ENCODE measurements around the gene GABARAPL1.
A peak's percentile ranks its signal among the peaks of the same experiment; 100 is the strongest.
"Not testable (repeated sequence)": the region's sequence is repeated elsewhere in the genome, so short reads cannot be mapped to it uniquely, and the experiment has no call there.

The GABARAPL1 gene

GRCh38 chr12:10197879-10198278 is 14.8 kb upstream of the GABARAPL1 start:
- DNase-seq (ENCODE audit: low spot score), result no peak

- not testable (repeated sequence) for DNase-seq (ENCODE audit: low spot score)
Observed at GRCh38 chr12:10204495-10204894, 8.2 kb upstream of the GABARAPL1 start.

GRCh38 chr12:10205220-10205807 is 7.4 kb upstream of the GABARAPL1 start:
- no peak for DNase-seq (ENCODE audit: low spot score)

GRCh38 chr12:10207136-10207535 is 5.5 kb upstream of the GABARAPL1 start:
- no peak for DNase-seq (ENCODE audit: low spot score)

- DNase-seq (ENCODE audit: low spot score), result no peak
Observed at GRCh38 chr12:10210225-10210624, 2.5 kb upstream of the GABARAPL1 start.

- peak; percentile 45 for DNase-seq (ENCODE audit: low spot score)
Observed at GRCh38 chr12:10211101-10211939, 1.4 kb upstream of the GABARAPL1 start.

- DNase-seq (ENCODE audit: low spot score), result peak; percentile 100
Observed at GRCh38 chr12:10211940-10212738, 538 bp upstream of the GABARAPL1 start.

GRCh38 chr12:10213168-10214135 is 775 bp downstream of the GABARAPL1 start:
- DNase-seq (ENCODE audit: low spot score), result peak; percentile 68

GRCh38 chr12:10214136-10214894 is 1.6 kb downstream of the GABARAPL1 start:
- no peak for DNase-seq (ENCODE audit: low spot score)

- no peak for DNase-seq (ENCODE audit: low spot score)
Observed at GRCh38 chr12:10214895-10215267, 2.2 kb downstream of the GABARAPL1 start.

GRCh38 chr12:10215436-10215835 is 2.8 kb downstream of the GABARAPL1 start:
- DNase-seq (ENCODE audit: low spot score), result no peak

- DNase-seq (ENCODE audit: low spot score), result not testable (repeated sequence)
Observed at GRCh38 chr12:10215946-10216345, 3.3 kb downstream of the GABARAPL1 start.

GRCh38 chr12:10218021-10218420 is 5.3 kb downstream of the GABARAPL1 start:
- DNase-seq (ENCODE audit: low spot score), result no peak

GRCh38 chr12:10220398-10221077 is 7.9 kb downstream of the GABARAPL1 start:
- no peak for DNase-seq (ENCODE audit: low spot score)

- no peak for DNase-seq (ENCODE audit: low spot score)
Observed at GRCh38 chr12:10221846-10222245, 9.2 kb downstream of the GABARAPL1 start.

- DNase-seq (ENCODE audit: low spot score), result no peak
Observed at GRCh38 chr12:10223208-10223607, 10.5 kb downstream of the GABARAPL1 start.

- DNase-seq (ENCODE audit: low spot score), result not testable (repeated sequence)
Observed at GRCh38 chr12:10225426-10225825, 12.7 kb downstream of the GABARAPL1 start.

GRCh38 chr12:10226086-10226485 is 13.4 kb downstream of the GABARAPL1 start:
- DNase-seq (ENCODE audit: low spot score), result no peak

GRCh38 chr12:10226731-10227130 is 14.1 kb downstream of the GABARAPL1 start:
- no peak for DNase-seq (ENCODE audit: low spot score)

- DNase-seq (ENCODE audit: low spot score), result no peak
Observed at GRCh38 chr12:10227648-10228047, 15.0 kb downstream of the GABARAPL1 start.
